GM18526 (cell line): Measurements from ENCODE around the gene ARHGAP40.

Experiments used
- POLR2A ChIP-seq: IDR thresholded peaks from 3 replicates; pipeline ENCODE4 v1.6.1; 2011; ENCODE audit not compliant: insufficient read length; ENCODE audit errors: extremely low read depth

The ARHGAP40 gene

GRCh38 chr20:38601216-38602184 lies at the start of gene ARHGAP40:
ARHGAP40 (plus strand) TSS chr20:38601809.
- TF ChIP-seq POLR2A, result no peak

DNA sequence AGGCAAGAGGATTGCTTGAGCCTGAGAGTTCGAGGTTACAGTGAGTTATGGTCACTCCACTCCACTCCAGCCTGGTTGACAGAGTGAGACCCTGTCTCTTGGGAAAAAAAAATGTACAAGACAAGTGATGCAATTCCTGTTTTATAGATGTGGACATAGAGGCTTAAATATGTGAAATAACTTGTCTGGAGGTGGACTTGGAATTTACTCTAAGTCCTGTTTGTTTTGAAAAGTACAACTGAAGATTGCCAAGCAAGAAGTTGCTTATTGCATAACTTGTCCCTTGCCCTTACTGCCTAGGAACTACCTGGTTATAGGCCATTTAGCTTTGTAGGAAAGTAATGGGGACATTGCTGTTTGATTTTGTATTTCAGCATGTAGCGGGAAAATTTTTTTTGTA lies 46.6 kb upstream of the ARHGAP40 start:
- TF ChIP-seq POLR2A, result no peak

GRCh38 chr20:38555395-38555794 lies 46.2 kb upstream of the ARHGAP40 start:
- TF ChIP-seq POLR2A, result no peak

GRCh38 chr20:38557174-38557573 lies 44.4 kb upstream of the ARHGAP40 start:
- no peak for TF ChIP-seq POLR2A

- TF ChIP-seq POLR2A, result no peak
Measured at GRCh38 chr20:38558596-38559360, 42.8 kb upstream of the ARHGAP40 start.

DNA sequence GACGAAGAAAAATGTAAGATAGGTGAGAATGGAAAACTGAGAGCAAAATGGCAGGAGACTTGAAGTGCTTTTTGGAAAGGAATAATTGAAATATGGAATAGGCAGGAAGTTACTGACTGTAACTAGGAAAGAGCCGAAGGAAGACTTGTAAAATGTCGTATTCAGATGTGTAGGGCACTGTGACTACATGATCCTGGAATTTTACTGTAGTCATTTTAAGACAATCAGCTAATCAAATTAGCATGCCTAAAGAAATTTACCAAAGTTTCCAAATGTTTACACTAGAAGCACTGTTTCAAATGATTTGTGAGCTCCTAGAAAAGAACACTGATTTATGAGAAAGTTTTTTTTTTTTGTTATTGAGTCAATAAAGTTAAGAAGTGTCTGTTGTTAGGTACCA lies 41.8 kb upstream of the ARHGAP40 start:
- TF ChIP-seq POLR2A, result no peak

DNA sequence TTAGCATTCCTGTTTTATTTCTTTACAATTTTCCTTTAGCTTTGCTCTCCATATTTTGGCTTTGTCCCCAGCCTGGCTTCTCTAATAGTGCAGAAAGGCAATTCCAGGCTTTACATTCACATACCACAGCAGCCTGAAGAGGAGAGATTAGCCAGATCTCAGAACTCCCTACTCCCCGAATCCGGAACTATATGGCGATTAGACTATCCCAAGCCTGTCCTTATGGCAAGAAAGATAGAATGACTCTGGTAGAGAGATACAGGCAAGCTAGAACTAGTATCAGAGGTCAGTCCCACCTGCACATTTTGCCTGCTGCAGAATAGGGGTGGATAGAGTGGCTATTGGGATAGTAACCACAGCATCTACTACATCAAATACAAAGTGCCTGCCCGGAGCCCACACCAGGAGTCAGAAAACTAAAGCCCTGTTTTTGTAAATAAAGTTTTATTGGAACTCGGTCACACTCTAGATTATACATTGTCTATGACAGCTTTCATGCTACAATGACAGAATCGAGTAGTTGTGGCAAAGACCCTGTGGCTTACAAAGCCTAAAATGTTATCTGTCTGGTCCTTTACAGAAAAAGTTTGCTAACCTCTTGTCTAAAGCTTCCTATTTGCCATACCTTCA lies 37.7 kb upstream of the ARHGAP40 start:
- TF ChIP-seq POLR2A, result no peak

- TF ChIP-seq POLR2A, result no peak
Measured at GRCh38 chr20:38564680-38565079, 36.9 kb upstream of the ARHGAP40 start.

DNA sequence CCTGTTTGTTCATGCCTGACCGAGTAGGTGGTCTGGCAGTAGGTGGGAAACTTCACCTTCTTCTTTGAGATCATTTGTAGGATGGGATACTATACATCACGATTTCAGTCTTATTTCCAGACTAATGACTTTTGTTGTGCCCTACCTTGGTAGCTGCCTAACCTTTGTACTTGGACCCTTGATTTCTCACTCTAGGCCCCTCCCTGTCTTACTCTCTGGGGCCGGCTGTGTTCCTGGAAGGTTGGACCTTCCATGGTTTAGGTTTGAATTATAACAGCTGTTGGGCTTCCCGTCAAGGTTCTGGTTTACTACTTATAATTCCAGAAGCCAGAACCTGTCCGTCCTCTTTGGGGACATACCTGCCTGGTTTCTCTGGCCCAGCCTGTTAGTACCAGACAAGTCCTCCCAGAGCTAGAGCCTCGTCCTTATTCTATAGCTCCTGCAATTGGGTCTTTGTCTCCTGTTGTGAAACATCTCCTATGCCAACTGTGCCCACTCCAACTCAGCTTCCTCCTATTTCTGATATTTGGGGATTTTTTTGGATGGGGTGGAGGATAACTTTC lies 35.5 kb upstream of the ARHGAP40 start:
- no peak for TF ChIP-seq POLR2A

- no peak for TF ChIP-seq POLR2A
Measured at GRCh38 chr20:38569747-38570525, 31.7 kb upstream of the ARHGAP40 start.

- no peak for TF ChIP-seq POLR2A
Measured at GRCh38 chr20:38573413-38573812, 28.2 kb upstream of the ARHGAP40 start.

DNA sequence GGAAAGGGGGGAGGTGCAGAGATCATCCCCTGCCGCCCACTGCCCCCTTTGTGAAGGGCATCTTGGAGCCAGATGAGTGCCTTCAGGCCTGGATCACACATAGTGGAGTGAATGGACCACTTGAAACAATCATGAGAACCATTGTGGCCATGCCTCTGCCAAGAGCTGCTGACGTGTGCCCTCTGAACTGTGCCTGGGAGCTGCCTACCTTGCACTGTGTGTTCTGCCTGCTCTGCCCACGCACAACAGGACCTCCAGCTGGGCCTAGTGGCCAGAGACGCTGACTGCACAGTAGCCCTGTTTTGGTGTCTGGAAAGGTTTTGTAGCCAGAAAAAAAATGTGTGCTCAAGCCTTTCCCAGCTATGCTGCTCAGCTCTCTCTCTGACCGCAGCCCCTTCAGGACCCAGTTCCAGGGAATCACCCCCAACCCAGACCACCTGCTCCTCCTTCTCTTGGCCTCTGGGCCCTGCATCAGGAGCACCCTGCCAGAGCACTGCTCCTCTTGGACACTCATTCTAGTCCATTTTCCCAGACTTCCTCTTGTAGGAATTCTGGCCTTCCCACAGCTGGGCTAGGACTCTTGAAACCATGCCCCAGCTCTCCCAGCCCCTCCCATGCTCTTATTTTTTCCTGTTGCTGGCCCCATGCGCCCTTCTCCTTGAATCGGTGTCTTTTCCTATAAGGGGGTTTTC lies 22.2 kb upstream of the ARHGAP40 start:
- no peak for TF ChIP-seq POLR2A

DNA sequence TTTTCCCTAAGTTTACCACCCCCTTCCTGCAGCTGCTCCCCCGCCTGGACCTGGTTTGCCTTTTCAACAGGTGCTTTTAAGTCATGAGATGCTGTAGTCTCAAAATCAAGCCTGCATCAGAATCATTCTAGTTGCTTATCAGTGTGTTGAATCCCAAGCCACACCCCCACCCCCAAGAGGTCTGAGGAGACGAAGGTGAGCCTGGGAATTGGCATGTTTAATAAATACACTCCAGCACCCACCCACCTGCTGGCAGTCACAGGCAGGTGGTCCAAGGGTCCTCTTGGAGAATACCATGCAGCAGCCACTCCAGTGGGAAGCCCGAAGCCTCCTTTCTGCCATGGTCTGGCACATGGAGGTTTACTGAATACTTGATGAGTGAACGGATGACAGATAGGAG lies 21.7 kb upstream of the ARHGAP40 start:
- no peak for TF ChIP-seq POLR2A

- TF ChIP-seq POLR2A, result no peak
Measured at GRCh38 chr20:38581013-38581412, 20.6 kb upstream of the ARHGAP40 start, which contains the start of gene ADIG. ADIG (plus strand) TSS chr20:38581197; CDS start chr20:38581251, 54 bp downstream.
